Stimulated activated CD8-positive, alpha-beta memory T cell treated with anti-CD3 and anti-CD28 coated beads, Interleukin-7, amount 100 ng/mL, for 4 hours (primary cell): ENCODE results near the gene UBASH3B.

ENCODE experiments used
- DNase-seq, 2 donors: peaks; one replicate each; pipeline ENCODE4 v3.0.0-alpha.2; 2020; ENCODE audit warnings: low read depth in 2 of 2

Gene UBASH3B

GRCh38 chr11:122676638-122677037 is 21.1 kb downstream of the UBASH3B start:
- no peak for DNase-seq

- no peak for DNase-seq
These were observed 21.7 kb downstream of the UBASH3B start for GRCh38 chr11:122677256-122677655.

GRCh38 chr11:122678406-122678805 is 22.9 kb downstream of the UBASH3B start:
- DNase-seq, result no peak

GRCh38 chr11:122679466-122679865 is 23.9 kb downstream of the UBASH3B start:
- no peak for DNase-seq

- no peak for DNase-seq
These were observed 25.5 kb downstream of the UBASH3B start for GRCh38 chr11:122681070-122681469.

- DNase-seq, result no peak
These were observed 26.2 kb downstream of the UBASH3B start for GRCh38 chr11:122681735-122682134.

- no peak for DNase-seq
These were observed 26.9 kb downstream of the UBASH3B start for GRCh38 chr11:122682464-122682863.

- no peak for DNase-seq
These were observed 29.5 kb downstream of the UBASH3B start for GRCh38 chr11:122685041-122685440.

- DNase-seq, result no peak
These were observed 30.6 kb downstream of the UBASH3B start for GRCh38 chr11:122686111-122686510.

- DNase-seq, result no peak
These were observed 34.9 kb downstream of the UBASH3B start for GRCh38 chr11:122690384-122690783.

GRCh38 chr11:122690801-122691548 is 35.5 kb downstream of the UBASH3B start:
- DNase-seq, result no peak

- no peak for DNase-seq
These were observed 36.1 kb downstream of the UBASH3B start for GRCh38 chr11:122691549-122692150.

- no peak for DNase-seq
These were observed 36.9 kb downstream of the UBASH3B start for GRCh38 chr11:122692444-122692843.

- DNase-seq, result no peak
These were observed 39.6 kb downstream of the UBASH3B start for GRCh38 chr11:122695076-122695615.

- peak; percentile 58 to 60 for DNase-seq
These were observed 41.1 kb downstream of the UBASH3B start for GRCh38 chr11:122696662-122697061.

GRCh38 chr11:122697636-122698167 is 42.2 kb downstream of the UBASH3B start:
- DNase-seq, result no peak

- no peak for DNase-seq
These were observed 42.9 kb downstream of the UBASH3B start for GRCh38 chr11:122698392-122698791.

- no peak for DNase-seq
These were observed 45.1 kb downstream of the UBASH3B start for GRCh38 chr11:122700666-122701065.

- no peak for DNase-seq
These were observed 45.6 kb downstream of the UBASH3B start for GRCh38 chr11:122701143-122701542.

- no peak for DNase-seq
These were observed 48.2 kb downstream of the UBASH3B start for GRCh38 chr11:122703541-122704272.

- DNase-seq, result no peak
These were observed 49.9 kb downstream of the UBASH3B start for GRCh38 chr11:122705396-122705795.
